Esophagus muscularis mucosa (tissue), 4 donors: Measurements from ENCODE around the gene CCBE1. TPM values are rescaled to one million over a fixed set of nuclear protein-coding genes. Genes with fewer than 3 reads are reported as not detected.
A peak's percentile ranks its signal among the peaks of the same experiment; 100 is the strongest.

ENCODE experiments used
- DNase-seq: peaks from one replicate; pipeline ENCODE4 v3.0.0-alpha.2; 2017; ENCODE audit errors: extremely low spot score
- H3K27ac ChIP-seq, 4 donors: fragments of 200-600 bp; sonication (generic); replicated peaks in 1 of 4; 1 replicate in 3 of 4; 2 replicates in 1 of 4; pipeline ENCODE4 v1.5.1; 2016 to 2019; ENCODE audit warnings: mild to moderate bottlenecking in 1 of 4
- H3K27me3 ChIP-seq, 4 donors: fragments of 200-600 bp; sonication (generic); one replicate each; pipeline versions ENCODE4 v1.5.1 to v1.6.0; 2016 to 2019
- H3K36me3 ChIP-seq, 4 donors: fragments of 200-600 bp; sonication (generic); one replicate each; pipeline ENCODE4 v1.5.1; 2016 to 2019
- H3K4me1 ChIP-seq, 4 donors: fragments of 200-600 bp; sonication (generic); one replicate each; pipeline ENCODE4 v1.5.1; 2016 to 2019
- H3K4me3 ChIP-seq, 4 donors: fragments of 200-600 bp; sonication (generic); 1 replicate in 2 of 4; 2 replicates in 2 of 4; pipeline ENCODE4 v1.5.1; 2016 to 2019; ENCODE audit warnings: mild to moderate bottlenecking in 4 of 4, moderate library complexity in 1 of 4
- H3K9me3 ChIP-seq, 4 donors: fragments of 200-600 bp; sonication (generic); 1 replicate in 3 of 4; 2 replicates in 1 of 4; pipeline ENCODE4 v1.5.1; 2016 to 2019
- CTCF ChIP-seq, 3 experiments: fragments of 200-600 bp in 2 of 3; fragments of 450-650 bp in 1 of 3; sonication (generic) in 2 of 3; IDR thresholded peaks; one replicate each; pipeline ENCODE4 v1.5.1; 2017 to 2019; ENCODE audit warnings: antibody characterized with exemption in 3 of 3, mild to moderate bottlenecking in 2 of 3, moderate library complexity in 1 of 3
- EP300 ChIP-seq: sonication (generic); formaldehyde crosslinking; IDR thresholded peaks from one replicate; pipeline ENCODE4 v1.6.1; 2017; ENCODE audit warnings: antibody characterized with exemption
- POLR2A ChIP-seq: fragments of 450-650 bp; IDR thresholded peaks from one replicate; pipeline ENCODE4 v1.6.1; 2017; ENCODE audit warnings: antibody characterized with exemption, moderate library complexity, mild to moderate bottlenecking, low read depth
- POLR2AphosphoS5 ChIP-seq, 2 donors: sonication (generic); formaldehyde crosslinking; IDR thresholded peaks; one replicate each; pipeline ENCODE4 v1.6.1; 2017; ENCODE audit warnings: antibody characterized with exemption in 2 of 2
- WGBS: methylation state at CpG from one replicate; pipeline ENCODE4 v1.1.5; 2018; 5-methylcytosine and 5-hydroxymethylcytosine counted together
- intact Hi-C: fragments of 100-400 bp; cut with DNase I; formaldehyde crosslinking; loops from one replicate; pipeline ENCODE4 v1.15.1; 2023
- total RNA-seq, 4 donors: library from RNA; depleted of rRNA; stranded (reverse); fragments of >200 nt; gene quantifications; one replicate each; pipeline versions ENCODE4 v1.1.0 to v1.2.1, GENCODE V29; 2016

CCBE1 gene
- total RNA-seq, 4 donors from 2014 or later = 1.6 to 11.1 (median 2.7) TPM

DNA sequence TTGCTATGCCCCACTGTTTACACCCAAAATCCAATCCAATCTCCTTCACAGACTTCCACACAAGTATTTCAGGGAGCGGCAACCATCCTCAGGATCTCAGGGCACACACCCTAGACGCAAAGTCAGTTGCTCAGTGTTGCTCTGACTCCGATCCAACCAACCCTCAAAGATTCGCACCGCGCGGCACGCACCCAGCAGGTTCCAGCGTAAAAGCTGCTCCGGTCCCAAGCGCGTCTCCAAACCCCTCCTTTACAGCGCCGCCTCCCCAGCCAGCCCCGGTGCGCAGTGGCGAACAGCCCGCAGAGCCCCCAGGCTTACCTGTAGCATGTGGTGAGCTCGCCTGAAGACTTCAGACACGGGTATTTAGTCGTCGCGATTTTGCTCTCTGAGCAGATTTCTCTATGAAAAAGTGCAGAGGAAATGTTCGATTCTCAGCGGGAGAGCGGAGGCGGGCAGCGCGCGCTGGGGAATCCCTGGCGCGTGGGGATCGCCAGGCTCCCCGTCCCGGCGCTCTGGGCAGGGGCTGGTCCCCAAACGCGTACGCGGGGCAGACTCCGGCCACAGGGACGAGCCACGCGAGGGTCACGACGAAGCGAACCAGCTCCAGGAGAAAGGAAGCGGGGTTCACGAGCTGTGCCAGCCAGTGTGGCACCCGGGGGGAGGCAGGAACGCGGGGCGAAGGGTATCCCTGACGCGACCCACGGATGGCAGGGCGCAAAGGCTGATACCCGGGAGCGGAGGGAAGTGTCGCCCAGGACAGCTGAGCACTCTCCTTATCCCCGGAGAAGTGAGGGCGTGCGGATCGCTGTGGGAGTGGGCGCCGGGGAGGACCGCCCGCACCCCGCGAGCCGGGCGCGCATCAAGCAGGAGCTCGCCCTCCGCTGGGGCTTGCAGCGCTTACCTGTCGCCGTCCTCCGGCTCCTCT is 650 bp downstream of the CCBE1 start:
- DNase-seq = no peak
- Histone ChIP-seq H3K27me3 (peaks cover 0 to 26% (median 8%) of the 10 kb centered on the region in 4 donors), H3K9me3 (no peaks in the 10 kb centered on the region), H3K4me3 (peak overlapping the region; percentile 54 to 67 (median 60)), H3K27ac (peak overlapping the region in 1 of 4 donors; percentile 28), H3K4me1 (peaks cover 11 to 41% (median 33%) of the 10 kb centered on the region in 4 donors), H3K36me3 (no peaks in the 10 kb centered on the region)
- TF ChIP-seq POLR2A (no peak), EP300 (no peak), CTCF (IDR thresholded peaks at IDR 0.05) (no peak), POLR2AphosphoS5 (IDR thresholded peaks at IDR 0.05) (no peak)
- intact Hi-C loops = loop anchor here (5.0 to 10.0 kb wide), 2 partner anchors 62 to 239 kb away; no protein-coding TSS in a partner anchor
- 6% methylated on average over 38 of the region's 79 CpGs for WGBS

- Histone ChIP-seq H3K27me3 (peaks cover 0 to 26% (median 8%) of the 10 kb centered on the region in 4 donors), H3K4me3 (no peak overlapping the region), H3K27ac (no peak overlapping the region), H3K9me3 (no peaks in the 10 kb centered on the region), H3K4me1 (peaks cover 11 to 33% (median 29%) of the 10 kb centered on the region in 4 donors), H3K36me3 (no peaks in the 10 kb centered on the region)
- DNase-seq = no peak
- intact Hi-C loops = loop anchor here (5.0 to 10.0 kb wide), 2 partner anchors 61 to 238 kb away; no protein-coding TSS in a partner anchor
- TF ChIP-seq CTCF (IDR thresholded peaks at IDR 0.05) (no peak), EP300 (no peak), POLR2AphosphoS5 (IDR thresholded peaks at IDR 0.05) (no peak), POLR2A (no peak)
- WGBS = 84% methylated on average over 8 of the region's 8 CpGs
Measured at GRCh38 chr18:59695551-59695950, 1.7 kb downstream of the CCBE1 start.

- TF ChIP-seq POLR2A (no peak), POLR2AphosphoS5 (IDR thresholded peaks at IDR 0.05) (no peak), EP300 (no peak), CTCF (IDR thresholded peaks at IDR 0.05) (no peak)
- no peak overlapping the region for H3K4me3 ChIP-seq
- peaks cover 11 to 26% (median 22%) of the 10 kb centered on the region in 4 donors for H3K4me1 ChIP-seq
- DNase-seq = no peak
- H3K9me3 ChIP-seq = no peaks in the 10 kb centered on the region
- 78% methylated on average over 4 of the region's 4 CpGs for WGBS
- H3K36me3 ChIP-seq = no peaks in the 10 kb centered on the region
- H3K27me3 ChIP-seq = peaks cover 0 to 26% (median 8%) of the 10 kb centered on the region in 4 donors
- H3K27ac ChIP-seq = no peak overlapping the region
- intact Hi-C loops = loop anchor here (5.0 to 10.0 kb wide), 2 partner anchors 60 to 238 kb away; no protein-coding TSS in a partner anchor
Measured at GRCh38 chr18:59694824-59695223, 2.4 kb downstream of the CCBE1 start.

DNA sequence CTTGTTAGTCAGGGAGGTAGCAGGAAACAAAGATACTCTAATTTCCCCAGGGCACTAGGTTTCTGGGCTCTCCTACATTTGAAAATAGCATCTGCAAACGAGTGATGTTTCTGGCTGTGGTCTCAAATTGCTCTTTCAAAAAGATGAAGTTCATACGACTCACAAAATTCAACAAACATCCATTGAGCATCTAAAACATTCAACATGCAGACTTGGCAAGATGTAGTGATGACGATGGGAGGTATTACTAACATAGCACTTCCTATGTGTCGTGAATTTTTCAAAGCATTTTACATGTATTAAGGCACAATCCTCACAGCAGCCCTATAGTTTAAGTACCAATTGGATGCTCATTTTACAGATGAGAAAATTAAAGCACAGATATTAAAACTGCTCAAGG is 5.2 kb downstream of the CCBE1 start:
- no peak overlapping the region for H3K27ac ChIP-seq
- TF ChIP-seq CTCF (IDR thresholded peaks at IDR 0.05) (no peak), EP300 (no peak), POLR2A (no peak), POLR2AphosphoS5 (IDR thresholded peaks at IDR 0.05) (no peak)
- H3K27me3 ChIP-seq = peaks cover 0 to 15% (median 4%) of the 10 kb centered on the region in 4 donors
- H3K4me1 ChIP-seq = peaks cover 1 to 12% (median 11%) of the 10 kb centered on the region in 4 donors
- no peaks in the 10 kb centered on the region for H3K9me3 ChIP-seq
- intact Hi-C loops = loop anchor here (10.0 kb wide), 1 partner anchor 57 kb away; no protein-coding TSS in a partner anchor
- H3K36me3 ChIP-seq = no peaks in the 10 kb centered on the region
- DNase-seq = no peak
- no peak overlapping the region for H3K4me3 ChIP-seq
- 56% methylated on average over 4 of the region's 4 CpGs for WGBS
